H9 (cell line): ENCODE results near the gene MME. TPM values are rescaled to one million over a fixed set of nuclear protein-coding genes. Genes with fewer than 3 reads are reported as not detected.

Experiments
- DNase-seq: peaks from one replicate; pipeline ENCODE4 v3.0.0-alpha.2; 2017
- H2AFZ ChIP-seq: one replicate; pipeline ENCODE4 v1.6.1; 2013; ENCODE audit warnings: mild to moderate bottlenecking, low read length, control low read depth, moderate library complexity
- H2AK5ac ChIP-seq: 2 replicates; pipeline ENCODE4 v1.6.1; 2013; ENCODE audit warnings: low read length, control low read depth, mixed read lengths; ENCODE audit not compliant: insufficient read length
- H2BK120ac ChIP-seq: one replicate; pipeline ENCODE4 v1.6.1; 2013; ENCODE audit warnings: low read depth, mild to moderate bottlenecking, low read length, control low read depth, inconsistent platforms; ENCODE audit not compliant: poor library complexity, severe bottlenecking
- H2BK12ac ChIP-seq: 2 replicates; pipeline ENCODE4 v1.6.1; 2013; ENCODE audit warnings: low read length, control low read depth, mixed read lengths, low read depth; ENCODE audit not compliant: insufficient read length
- H2BK15ac ChIP-seq: 2 replicates; pipeline ENCODE4 v1.6.1; 2013; ENCODE audit warnings: low read depth, low read length, control low read depth
- H2BK20ac ChIP-seq: one replicate; pipeline ENCODE4 v1.6.1; 2013; ENCODE audit warnings: low read depth, mild to moderate bottlenecking, low read length, control low read depth, inconsistent platforms; ENCODE audit not compliant: poor library complexity, severe bottlenecking
- H2BK5ac ChIP-seq: 2 replicates; pipeline ENCODE4 v1.6.1; 2013; ENCODE audit warnings: low read length, control low read depth, mixed read lengths; ENCODE audit not compliant: insufficient read length
- H3K14ac ChIP-seq: 2 replicates; pipeline ENCODE4 v1.6.1; 2013; ENCODE audit warnings: low read length, control low read depth; ENCODE audit not compliant: insufficient read depth
- H3K18ac ChIP-seq: 2 replicates; pipeline ENCODE4 v1.6.1; 2013; ENCODE audit warnings: low read depth, mild to moderate bottlenecking, mixed read lengths, low read length, control low read depth; ENCODE audit not compliant: insufficient read length
- H3K23ac ChIP-seq: 2 replicates; pipeline ENCODE4 v1.6.1; 2013; ENCODE audit warnings: low read length, control low read depth, mixed read lengths, low read depth; ENCODE audit not compliant: insufficient read length
- H3K23me2 ChIP-seq: 2 replicates; pipeline ENCODE4 v1.6.1; 2013; ENCODE audit warnings: low read depth, mild to moderate bottlenecking, mixed read lengths, low read length, control low read depth; ENCODE audit not compliant: insufficient read length, poor library complexity, severe bottlenecking
- H3K27ac ChIP-seq: 2 replicates; pipeline ENCODE4 v1.5.1; 2013; ENCODE audit warnings: low read length, control low read depth, mixed read lengths, low read depth; ENCODE audit not compliant: insufficient read length
- H3K27me3 ChIP-seq: 2 replicates; pipeline ENCODE4 v1.6.1; 2013; ENCODE audit warnings: low read length, control low read depth, inconsistent platforms; ENCODE audit not compliant: insufficient read depth
- H3K4ac ChIP-seq: 2 replicates; pipeline ENCODE4 v1.6.1; 2013; ENCODE audit warnings: low read depth, mild to moderate bottlenecking, control low read depth, inconsistent platforms, low read length, moderate library complexity
- H3K4me1 ChIP-seq: 2 replicates; pipeline ENCODE4 v1.6.1; 2013; ENCODE audit warnings: low read length, control low read depth, inconsistent platforms; ENCODE audit not compliant: insufficient read depth
- H3K4me2 ChIP-seq: 2 replicates; pipeline ENCODE4 v1.6.1; 2013; ENCODE audit warnings: low read length, control low read depth, mixed read lengths; ENCODE audit not compliant: insufficient read length, insufficient read depth
- H3K56ac ChIP-seq: 2 replicates; pipeline ENCODE4 v1.6.1; 2013; ENCODE audit warnings: low read depth, mild to moderate bottlenecking, mixed read lengths, low read length, control low read depth; ENCODE audit not compliant: insufficient read length
- H3K79me1 ChIP-seq: 2 replicates; pipeline ENCODE4 v1.6.1; 2013; ENCODE audit warnings: low read depth, mild to moderate bottlenecking, moderate library complexity, low read length, control low read depth, inconsistent platforms; ENCODE audit not compliant: insufficient read depth, poor library complexity, severe bottlenecking
- H3K79me2 ChIP-seq: 2 replicates; pipeline ENCODE4 v1.6.1; 2013; ENCODE audit warnings: low read length, control low read depth, inconsistent platforms; ENCODE audit not compliant: insufficient read depth
- H3K9ac ChIP-seq: 2 replicates; pipeline ENCODE4 v1.6.1; 2013; ENCODE audit warnings: low read length, control low read depth, mixed read lengths; ENCODE audit not compliant: insufficient read length; ENCODE audit errors: extremely low read depth
- H3K9me3 ChIP-seq: one replicate; pipeline ENCODE4 v1.6.1; 2013; ENCODE audit warnings: low read depth, low read length, inconsistent platforms; ENCODE audit not compliant: control insufficient read depth
- H3T11ph ChIP-seq: one replicate; pipeline ENCODE4 v1.6.1; 2013; ENCODE audit warnings: mild to moderate bottlenecking, low read length, control low read depth, inconsistent platforms
- H4K20me1 ChIP-seq: one replicate; pipeline ENCODE4 v1.6.1; 2013; ENCODE audit not compliant: control insufficient read depth, insufficient read length, insufficient read depth
- H4K5ac ChIP-seq: 2 replicates; pipeline ENCODE4 v1.6.1; 2013; ENCODE audit warnings: low read depth, mild to moderate bottlenecking, mixed read lengths, low read length, control low read depth; ENCODE audit not compliant: insufficient read length
- H4K8ac ChIP-seq: replicated peaks from 2 replicates; pipeline ENCODE4 v1.6.1; 2013; ENCODE audit warnings: low read length, control low read depth, mixed read lengths, low read depth; ENCODE audit not compliant: insufficient read length
- H4K91ac ChIP-seq: 2 replicates; pipeline ENCODE4 v1.6.1; 2013; ENCODE audit warnings: low read depth, mild to moderate bottlenecking, moderate library complexity, mixed read lengths, low read length, control low read depth; ENCODE audit not compliant: insufficient read length
- H3K27ac Mint-ChIP-seq, 3 experiments: 2 replicates in 2 of 3; 3 replicates in 1 of 3; pipeline ENCODE4 v1.8.0; 2020 to 2021; ENCODE audit warnings: mixed read lengths in 3 of 3, mild to moderate bottlenecking in 1 of 3, moderate library complexity in 1 of 3
- H3K27me3 Mint-ChIP-seq: 2 replicates; pipeline ENCODE4 v1.8.0; 2021; ENCODE audit warnings: low read depth, mild to moderate bottlenecking, moderate library complexity, mixed read lengths
- H3K36me3 Mint-ChIP-seq, 3 experiments: 2 replicates in 2 of 3; 3 replicates in 1 of 3; pipeline ENCODE4 v1.8.0; 2020 to 2021; ENCODE audit warnings: low read depth in 3 of 3, mixed read lengths in 3 of 3; ENCODE audit not compliant: insufficient read depth in 1 of 3
- H3K4me1 Mint-ChIP-seq, 2 experiments: 2 replicates each; pipeline ENCODE4 v1.8.0; 2020; ENCODE audit warnings: mixed read lengths in 2 of 2
- H3K4me3 Mint-ChIP-seq, 2 experiments: 2 replicates in 1 of 2; 3 replicates in 1 of 2; pipeline ENCODE4 v1.8.0; 2020 to 2021; ENCODE audit warnings: mild to moderate bottlenecking in 2 of 2, mixed read lengths in 2 of 2, moderate library complexity in 1 of 2
- H3K9me3 Mint-ChIP-seq, 2 experiments: 2 replicates in 1 of 2; 3 replicates in 1 of 2; pipeline ENCODE4 v1.8.0; 2020; ENCODE audit warnings: mild to moderate bottlenecking in 2 of 2, mixed read lengths in 2 of 2, moderate library complexity in 1 of 2
- WGBS: extraction: QIAGEN DNeasy Blood & Tissue Kit; methylation state at CpG from one replicate; pipeline ENCODE4 v1.1.7; 2013; ENCODE audit warnings: missing lambda C conversion rate, low lambda C conversion rate, mixed read lengths; ENCODE audit not compliant: insufficient read length; ENCODE audit errors: extremely low coverage; 5-methylcytosine and 5-hydroxymethylcytosine counted together
- total RNA-seq: library from RNA; stranded (reverse); gene quantifications from 2 replicates; pipeline ENCODE4 v1.2.1, GENCODE V29; 2021
- TF ChIP-seq, protein P1 (sequence below): fragments of 200-600 bp; sonication (generic); conservative IDR thresholded peaks from 3 replicates; pipeline ENCODE4 v1.8.0; 2021; ENCODE audit warnings: antibody characterized with exemption, mild to moderate bottlenecking

Gene MME
- total RNA-seq, 1 experiment from 2014 or later: 16.4 TPM

DNA sequence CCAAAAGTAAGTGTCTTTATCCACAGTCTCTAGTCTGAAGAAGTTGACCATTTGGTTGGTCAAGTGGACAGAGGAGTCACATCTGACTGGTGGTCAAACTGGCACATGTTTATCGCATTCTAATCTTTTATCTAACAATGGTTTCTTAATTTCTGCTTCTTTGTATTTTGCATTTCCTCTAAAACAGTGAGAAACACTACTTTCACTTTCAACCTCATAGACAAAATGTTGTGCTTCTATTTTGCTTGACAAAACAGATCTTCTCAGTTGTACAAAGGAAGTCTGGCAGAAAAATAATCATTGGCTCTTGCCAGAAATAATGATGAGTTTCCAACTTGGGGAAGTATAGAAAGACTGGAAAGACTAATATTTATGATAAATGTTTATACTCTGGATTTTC is 103.9 kb downstream of the MME start:
- Histone ChIP-seq H3K23me2 (no peaks in the 10 kb centered on the region), H3K56ac (no peak overlapping the region), H4K20me1 (no peaks in the 10 kb centered on the region), H3K18ac (no peak overlapping the region), H3K4me2 (no peak overlapping the region), H3K9me3 (no peaks in the 10 kb centered on the region), H2BK12ac (no peak overlapping the region), H2BK15ac (no peak overlapping the region), H2BK5ac (no peak overlapping the region), H3K79me2 (no peaks in the 10 kb centered on the region), H3K27ac (no peak overlapping the region), H3K79me1 (no peaks in the 10 kb centered on the region), H4K91ac (no peak overlapping the region), H2AFZ (no peak overlapping the region), H2AK5ac (no peak overlapping the region), H3K4ac (no peak overlapping the region), H3K23ac (no peak overlapping the region), H3K4me1 (no peaks in the 10 kb centered on the region; the same call in 1 of the 2 replicates), H2BK120ac (no peak overlapping the region), H4K5ac (no peak overlapping the region), H3T11ph (no peak overlapping the region), H3K14ac (no peak overlapping the region), H2BK20ac (no peak overlapping the region), H4K8ac (no peak overlapping the region), H3K9ac (no peak overlapping the region), H3K27me3 (no peaks in the 10 kb centered on the region)
- no peak overlapping the region for H3K27ac Mint-ChIP-seq
- H3K36me3 Mint-ChIP-seq: no peaks in the 10 kb centered on the region
- H3K9me3 Mint-ChIP-seq: no peaks in the 10 kb centered on the region
- no CpG with 5 or more reads among the region's 1 CpG for WGBS
- no peak overlapping the region for H3K4me3 Mint-ChIP-seq
- H3K27me3 Mint-ChIP-seq: no peaks in the 10 kb centered on the region
- peaks cover 11 to 14% of the 10 kb centered on the region in 2 experiments for H3K4me1 Mint-ChIP-seq
- DNase-seq: no peak
- TF ChIP-seq, protein P1, sequence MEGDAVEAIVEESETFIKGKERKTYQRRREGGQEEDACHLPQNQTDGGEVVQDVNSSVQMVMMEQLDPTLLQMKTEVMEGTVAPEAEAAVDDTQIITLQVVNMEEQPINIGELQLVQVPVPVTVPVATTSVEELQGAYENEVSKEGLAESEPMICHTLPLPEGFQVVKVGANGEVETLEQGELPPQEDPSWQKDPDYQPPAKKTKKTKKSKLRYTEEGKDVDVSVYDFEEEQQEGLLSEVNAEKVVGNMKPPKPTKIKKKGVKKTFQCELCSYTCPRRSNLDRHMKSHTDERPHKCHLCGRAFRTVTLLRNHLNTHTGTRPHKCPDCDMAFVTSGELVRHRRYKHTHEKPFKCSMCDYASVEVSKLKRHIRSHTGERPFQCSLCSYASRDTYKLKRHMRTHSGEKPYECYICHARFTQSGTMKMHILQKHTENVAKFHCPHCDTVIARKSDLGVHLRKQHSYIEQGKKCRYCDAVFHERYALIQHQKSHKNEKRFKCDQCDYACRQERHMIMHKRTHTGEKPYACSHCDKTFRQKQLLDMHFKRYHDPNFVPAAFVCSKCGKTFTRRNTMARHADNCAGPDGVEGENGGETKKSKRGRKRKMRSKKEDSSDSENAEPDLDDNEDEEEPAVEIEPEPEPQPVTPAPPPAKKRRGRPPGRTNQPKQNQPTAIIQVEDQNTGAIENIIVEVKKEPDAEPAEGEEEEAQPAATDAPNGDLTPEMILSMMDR: no peak
